Cardiac muscle cell (in vitro differentiated cells and primary cell): ENCODE data around the gene SF3A1. TPM values are rescaled to one million over a fixed set of nuclear protein-coding genes. Genes with fewer than 3 reads are reported as not detected.

ENCODE experiments used
- DNase-seq, 2 donors: peaks; one replicate each; pipeline versions ENCODE4 v3.0.0 to v3.0.0-alpha.2; 2010 to 2017; ENCODE audit warnings: low read depth in 1 of 2, low spot score in 1 of 2
- H3K27ac ChIP-seq: fragments of 200-600 bp; sonication (generic); 2 replicates; pipeline ENCODE4 v1.5.1; 2016
- H3K27me3 ChIP-seq: fragments of 200-600 bp; sonication (generic); 2 replicates; pipeline ENCODE4 v1.6.0; 2016; ENCODE audit warnings: control low read depth
- H3K36me3 ChIP-seq: fragments of 200-600 bp; sonication (generic); 2 replicates; pipeline ENCODE4 v1.5.1; 2016; ENCODE audit warnings: control low read depth
- H3K4me1 ChIP-seq: fragments of 200-600 bp; sonication (generic); 2 replicates; pipeline ENCODE4 v1.8.1; 2017; ENCODE audit warnings: low read depth, mild to moderate bottlenecking, mixed run types
- H3K4me3 ChIP-seq: fragments of 200-600 bp; sonication (generic); 2 replicates; pipeline ENCODE4 v1.5.1; 2016; ENCODE audit warnings: mild to moderate bottlenecking
- H3K9me3 ChIP-seq: fragments of 200-600 bp; sonication (generic); 2 replicates; pipeline ENCODE4 v1.5.1; 2017; ENCODE audit warnings: low read depth, mild to moderate bottlenecking, control low read depth
- CTCF ChIP-seq: IDR thresholded peaks from 2 replicates; pipeline ENCODE4 v1.5.1; 2012; ENCODE audit warnings: low read depth, mild to moderate bottlenecking, low read length
- polyA plus RNA-seq: library from polyadenylated mRNA; unstranded; fragments of >200 nt; fragmentation: Nextera tagmentation; extraction: Ambion mirVana; gene quantifications from 2 replicates; pipeline ENCODE4 v1.2.1, GENCODE V29; 2016
- total RNA-seq: library from RNA; depleted of rRNA; stranded (reverse); fragments of >200 nt; gene quantifications from 2 replicates; pipeline ENCODE4 v1.2.3, GENCODE V29; 2016

Gene SF3A1
- total and polyA plus RNA-seq, 2 experiments from 2014 or later, result 92.6 to 160 TPM

GRCh38 chr22:30326255-30326705 lies 30.4 kb downstream of the SF3A1 start:
- DNase-seq, result peak in 1 of 2 donors; percentile 35
- no peak for TF ChIP-seq CTCF
- no peak overlapping the region for H3K27ac ChIP-seq

GRCh38 chr22:30325724-30326254 lies 30.9 kb downstream of the SF3A1 start:
- peak overlapping the region; percentile 79 for H3K4me3 ChIP-seq
- no peak for DNase-seq
- peak overlapping the region; percentile 9 for H3K27ac ChIP-seq
- TF ChIP-seq CTCF, result no peak
- H3K27me3 ChIP-seq, result no peaks in the 10 kb centered on the region
- no peaks in the 10 kb centered on the region for H3K36me3 ChIP-seq
- H3K9me3 ChIP-seq, result no peaks in the 10 kb centered on the region
- H3K4me1 ChIP-seq, result peaks cover 12% of the 10 kb centered on the region

More at GRCh38 chr22:30326255-30326705, 30.4 kb downstream of the SF3A1 start:
- no peaks in the 10 kb centered on the region for H3K9me3 ChIP-seq
- H3K27me3 ChIP-seq, result no peaks in the 10 kb centered on the region
- H3K36me3 ChIP-seq, result no peaks in the 10 kb centered on the region
- peak overlapping the region; percentile 79 for H3K4me3 ChIP-seq
- H3K4me1 ChIP-seq, result peaks cover 12% of the 10 kb centered on the region

- TF ChIP-seq CTCF, result no peak
- Histone ChIP-seq H3K4me3 (peak overlapping the region; percentile 79), H3K27ac (peak overlapping the region; percentile 9), H3K9me3 (no peaks in the 10 kb centered on the region), H3K27me3 (no peaks in the 10 kb centered on the region), H3K4me1 (peaks cover 12% of the 10 kb centered on the region), H3K36me3 (no peaks in the 10 kb centered on the region)
- DNase-seq, result peak; percentile 6 to 85
These were observed 31.5 kb downstream of the SF3A1 start for GRCh38 chr22:30325065-30325720.

GRCh38 chr22:30324014-30324730 lies 32.5 kb downstream of the SF3A1 start:
- Histone ChIP-seq H3K4me3 (no peak overlapping the region), H3K9me3 (no peaks in the 10 kb centered on the region), H3K36me3 (no peaks in the 10 kb centered on the region), H3K4me1 (peaks cover 12% of the 10 kb centered on the region), H3K27me3 (no peaks in the 10 kb centered on the region), H3K27ac (no peak overlapping the region)
- peak in 1 of 2 donors; percentile 51 for DNase-seq
- no peak for TF ChIP-seq CTCF

GRCh38 chr22:30323246-30323645 lies 33.4 kb downstream of the SF3A1 start:
- Histone ChIP-seq H3K36me3 (no peaks in the 10 kb centered on the region), H3K27ac (no peak overlapping the region), H3K27me3 (no peaks in the 10 kb centered on the region), H3K4me1 (peaks cover 15% of the 10 kb centered on the region), H3K4me3 (no peak overlapping the region), H3K9me3 (no peaks in the 10 kb centered on the region)
- DNase-seq, result no peak
- TF ChIP-seq CTCF, result no peak
